HS-27A (cell line): Measurements from ENCODE around the gene CARNS1.
"Not testable (repeated sequence)": the region's sequence is repeated elsewhere in the genome, so short reads cannot be mapped to it uniquely, and the experiment has no call there.

Experiments
- DNase-seq: peaks from one replicate; pipeline ENCODE4 v3.0.0-alpha.2; 2012; ENCODE audit warnings: low read depth, missing footprints

The CARNS1 gene

DNA sequence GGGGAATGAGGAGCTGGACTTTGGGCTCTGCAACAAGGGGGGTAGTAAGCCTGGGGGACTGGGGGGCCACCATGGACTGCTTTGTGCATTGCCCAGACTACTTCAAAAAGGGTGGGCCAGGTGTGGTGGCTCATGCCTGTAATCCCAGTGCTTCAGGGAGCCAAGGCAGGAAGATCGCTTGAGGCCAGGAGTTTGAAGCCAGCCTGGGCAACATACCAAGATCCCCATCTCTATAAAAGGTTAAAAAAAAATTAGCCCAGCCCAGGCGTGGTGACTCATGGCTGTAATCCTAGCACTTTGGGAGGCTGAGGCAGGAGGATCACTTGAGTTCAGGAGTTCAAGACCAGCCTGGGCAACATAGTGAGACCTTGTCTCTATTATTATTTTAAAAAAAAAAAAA lies 50.1 kb downstream of the CARNS1 start:
- DNase-seq, result not testable (repeated sequence)

DNA sequence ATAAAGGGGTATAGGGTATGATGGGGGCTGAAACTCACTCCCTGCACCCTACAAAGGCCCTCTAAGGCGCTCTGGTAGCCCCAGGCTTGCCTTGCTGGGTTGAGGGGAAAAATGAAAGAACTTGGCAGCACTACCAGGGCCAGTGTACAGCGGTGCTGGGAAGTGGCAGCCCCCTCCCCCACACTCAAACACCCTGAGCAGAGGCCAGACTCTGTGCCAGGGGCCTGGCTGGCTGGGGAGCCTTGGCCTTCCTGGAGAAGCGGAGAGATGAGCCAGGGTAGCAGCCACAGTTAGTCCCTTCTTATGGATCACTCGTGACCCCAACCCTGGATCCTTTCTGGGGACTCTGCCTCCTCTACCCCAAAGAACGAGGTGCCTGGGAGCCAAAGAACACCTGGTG lies 50.9 kb downstream of the CARNS1 start:
- DNase-seq, result no peak

DNA sequence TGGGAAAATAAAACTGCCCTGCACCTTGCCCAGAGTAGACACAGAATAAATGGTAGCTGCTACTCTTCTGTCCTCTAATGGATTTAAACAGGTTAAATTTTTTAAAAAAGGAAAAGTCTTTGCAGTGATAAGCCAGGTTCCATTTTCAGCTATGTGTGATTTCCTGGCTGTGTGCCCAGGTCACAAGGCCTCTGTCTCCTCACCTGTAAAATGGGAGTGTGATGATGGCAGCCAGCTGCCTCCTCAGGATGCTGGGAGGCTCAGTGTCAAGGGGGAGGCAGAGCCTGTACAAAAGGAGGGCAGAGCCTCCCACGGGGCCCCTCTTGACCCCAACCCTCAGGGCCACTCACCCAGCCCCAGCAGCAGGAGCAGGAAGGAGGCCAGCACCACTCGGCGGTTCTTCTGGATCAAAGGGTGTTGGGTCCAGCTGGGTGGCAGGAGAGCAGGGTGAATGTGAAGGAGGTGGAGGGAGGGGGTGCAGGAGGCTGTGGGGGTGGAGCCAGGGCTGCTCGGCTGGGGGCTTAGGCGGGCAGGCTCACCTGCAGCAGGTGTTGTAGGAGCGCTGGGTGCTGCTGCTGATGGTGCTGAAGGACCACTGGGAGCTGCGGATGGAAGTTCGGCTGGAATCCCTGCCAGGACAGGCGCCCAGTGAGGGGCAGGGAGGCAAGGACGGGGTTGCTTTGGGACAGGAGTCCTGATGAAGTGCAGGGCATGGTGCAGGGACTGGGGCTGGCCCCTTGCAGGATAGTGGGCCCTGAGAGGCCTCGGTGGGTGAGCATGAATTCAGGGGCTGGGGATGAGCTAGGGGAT lies 51.7 kb downstream of the CARNS1 start:
- no peak for DNase-seq

- no peak for DNase-seq
These were observed 52.6 kb downstream of the CARNS1 start for GRCh38 chr11:67468056-67468455.

GRCh38 chr11:67468456-67468758 lies 52.9 kb downstream of the CARNS1 start:
- DNase-seq, result no peak

DNA sequence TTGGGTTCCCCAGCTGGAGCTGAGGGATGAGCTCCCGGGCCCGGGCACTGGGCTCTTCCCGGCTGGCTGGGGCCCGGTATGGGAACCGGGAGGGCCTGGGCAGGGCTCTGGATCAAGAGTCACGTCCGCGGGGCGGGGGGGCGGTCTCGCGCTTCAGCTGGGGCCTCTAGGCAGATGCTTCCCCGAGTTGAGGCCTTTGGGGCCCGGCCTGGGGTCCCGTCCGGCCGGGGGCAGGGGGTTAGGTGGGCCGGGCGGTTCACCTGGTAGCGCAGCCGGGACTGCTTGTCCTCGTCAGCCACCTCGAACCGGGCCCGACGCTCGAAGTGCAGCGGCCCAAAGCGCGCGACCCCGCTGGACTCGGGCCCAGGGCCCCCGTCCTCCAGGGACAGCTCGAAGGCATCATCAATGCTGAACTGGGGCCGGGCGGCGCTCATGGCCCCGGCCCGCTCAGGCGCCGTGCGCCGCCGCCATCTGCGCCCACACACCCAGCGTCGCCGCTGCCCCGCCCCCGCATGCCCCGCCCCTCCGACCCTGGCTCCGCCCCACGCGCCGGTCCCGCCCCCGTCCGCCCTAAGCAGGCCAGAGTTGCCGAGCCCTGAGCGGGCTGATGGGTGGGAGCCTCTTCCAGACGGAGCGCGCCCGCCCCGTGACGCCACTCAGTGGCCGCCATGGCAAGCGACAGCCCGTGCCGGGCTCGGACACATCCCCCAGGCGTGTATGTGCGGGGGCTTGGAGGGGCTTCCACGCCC lies 53.5 kb downstream of the CARNS1 start, which contains the start of gene TMEM134:
TSS of gene TMEM134 (minus strand) at position 493 of the 749 bp plus-strand sequence. CDS start at position 434, 59 bp downstream.
- peak; percentile 68 for DNase-seq

- no peak for DNase-seq
These were observed 54.0 kb downstream of the CARNS1 start for GRCh38 chr11:67469508-67469811.

- DNase-seq, result no peak
These were observed 55.0 kb downstream of the CARNS1 start for GRCh38 chr11:67470337-67471002.

GRCh38 chr11:67472882-67473281 lies 57.4 kb downstream of the CARNS1 start:
- DNase-seq, result no peak
